H1 (cell line): Measurements from ENCODE around the gene PLPPR1. TPM values are rescaled to one million over a fixed set of nuclear protein-coding genes. Genes with fewer than 3 reads are reported as not detected.

Source experiments
- CTCF ChIA-PET: fragments of 300-600 bp; sonication (Branson Sonifier 250); formaldehyde crosslinking; loops from one replicate; lab custom pipeline; 2021; ENCODE audit not compliant: partially characterized antibody; lab: Charles Lee
- POLR2A ChIA-PET: fragments of 300-600 bp; sonication (Branson Sonifier 250); formaldehyde crosslinking; loops from one replicate; lab custom pipeline; 2021; ENCODE audit warnings: inconsistent platforms; ENCODE audit not compliant: partially characterized antibody; lab: Charles Lee
- DNase-seq, 2 experiments: peaks; one replicate each; pipeline versions ENCODE4 v3.0.0 to v3.0.0-alpha.2; 2010 to 2022; ENCODE audit warnings: low spot score in 2 of 2, low read depth in 1 of 2, mixed read lengths in 1 of 2
- FAIRE-seq: peaks from 2 replicates; lab custom pipeline; 2011; peaks lifted over from hg19 to GRCh38; lab: Jason Lieb, UNC
- H2AFZ ChIP-seq: 2 replicates; pipeline ENCODE4 v1.8.1; 2012; ENCODE audit warnings: low read length, inconsistent platforms
- H2AK5ac ChIP-seq: 2 replicates; pipeline ENCODE4 v1.6.1; 2013; ENCODE audit warnings: low read depth, low read length
- H2BK120ac ChIP-seq: replicated peaks from 2 replicates; pipeline ENCODE3; 2013; ENCODE audit warnings: low read depth, low read length, inconsistent platforms
- H2BK12ac ChIP-seq: 2 replicates; pipeline ENCODE4 v1.6.1; 2013; ENCODE audit warnings: low read depth, low read length
- H2BK15ac ChIP-seq: 2 replicates; pipeline ENCODE4 v1.6.1; 2013; ENCODE audit warnings: low read length
- H2BK20ac ChIP-seq: 2 replicates; pipeline ENCODE4 v1.6.1; 2013; ENCODE audit warnings: low read length
- H2BK5ac ChIP-seq: 2 replicates; pipeline ENCODE4 v1.6.1; 2013; ENCODE audit warnings: low read depth, low read length
- H3K14ac ChIP-seq: 2 replicates; pipeline ENCODE4 v1.6.1; 2013; ENCODE audit warnings: inconsistent platforms; ENCODE audit not compliant: insufficient read length
- H3K18ac ChIP-seq: 2 replicates; pipeline ENCODE4 v1.6.1; 2013; ENCODE audit warnings: low read length; ENCODE audit errors: extremely low read depth
- H3K23ac ChIP-seq: 2 replicates; pipeline ENCODE4 v1.6.1; 2013; ENCODE audit warnings: inconsistent platforms; ENCODE audit not compliant: insufficient read length
- H3K23me2 ChIP-seq: 2 replicates; pipeline ENCODE4 v1.6.1; 2013; ENCODE audit warnings: low read depth, low read length
- H3K27ac ChIP-seq: 2 replicates; pipeline ENCODE4 v1.6.1; 2011; ENCODE audit warnings: low read depth, low read length, inconsistent platforms
- H3K27me3 ChIP-seq, 4 experiments: replicated peaks in 1 of 4; 1 replicate in 1 of 4; 2 replicates in 3 of 4; pipeline versions ENCODE4 v1.6.1 to v1.8.1; 2011 to 2013; ENCODE audit warnings: low read length in 3 of 4, mild to moderate bottlenecking in 3 of 4, inconsistent platforms in 2 of 4, mixed read lengths in 2 of 4, moderate library complexity in 1 of 4; ENCODE audit not compliant: control insufficient read depth in 3 of 4, insufficient read depth in 3 of 4; ENCODE audit errors: extremely low read depth in 1 of 4
- H3K36me3 ChIP-seq, 4 experiments: 2 replicates each; pipeline versions ENCODE4 v1.6.1 to v1.8.1; 2011 to 2013; ENCODE audit warnings: mild to moderate bottlenecking in 4 of 4, low read length in 3 of 4, moderate library complexity in 2 of 4, control low read depth in 1 of 4, inconsistent platforms in 1 of 4; ENCODE audit not compliant: insufficient read depth in 4 of 4, control insufficient read depth in 2 of 4
- H3K4ac ChIP-seq: replicated peaks from 2 replicates; pipeline ENCODE3; 2013; ENCODE audit warnings: low read length, low read depth, mixed read lengths, inconsistent platforms; ENCODE audit not compliant: insufficient read length
- H3K4me1 ChIP-seq, 4 experiments: replicated peaks in 1 of 4; 1 replicate in 1 of 4; 2 replicates in 3 of 4; pipeline versions ENCODE4 v1.6.1 to v1.8.1; 2011 to 2013; ENCODE audit warnings: low read length in 3 of 4, inconsistent platforms in 2 of 4, mixed read lengths in 1 of 4; ENCODE audit not compliant: insufficient read depth in 4 of 4, control insufficient read depth in 3 of 4
- H3K4me2 ChIP-seq, 2 experiments: 2 replicates each; pipeline versions ENCODE4 v1.6.1 to v1.8.1; 2011 to 2013; ENCODE audit warnings: low read depth in 2 of 2, low read length in 2 of 2, control low read depth in 1 of 2, inconsistent platforms in 1 of 2, mild to moderate bottlenecking in 1 of 2; ENCODE audit not compliant: insufficient read depth in 1 of 2
- H3K4me3 ChIP-seq, 4 experiments: fragments of 200-600, 300-600 bp in 1 of 4; sonication (generic), shearing (Covaris generic), sonication (Bioruptor Twin) in 1 of 4; 2 replicates each; pipeline versions ENCODE4 v1.5.1 to v1.8.1; 2011 to 2016; ENCODE audit warnings: low read length in 4 of 4, low read depth in 3 of 4, control low read depth in 2 of 4, inconsistent platforms in 2 of 4, mild to moderate bottlenecking in 2 of 4, mixed read lengths in 1 of 4, moderate library complexity in 1 of 4; ENCODE audit not compliant: insufficient read depth in 2 of 4; ENCODE audit errors: extremely low read depth in 1 of 4
- H3K56ac ChIP-seq: replicated peaks from 2 replicates; pipeline ENCODE3; 2013; ENCODE audit warnings: low read depth, mild to moderate bottlenecking, mixed read lengths, low read length, inconsistent platforms; ENCODE audit not compliant: insufficient read length
- H3K79me1 ChIP-seq: 2 replicates; pipeline ENCODE4 v1.6.1; 2013; ENCODE audit warnings: low read depth, low read length, control low read depth
- H3K79me2 ChIP-seq, 2 experiments: 2 replicates each; pipeline versions ENCODE4 v1.6.1 to v1.8.1; 2012 to 2013; ENCODE audit warnings: low read length in 2 of 2, mild to moderate bottlenecking in 2 of 2, inconsistent platforms in 1 of 2; ENCODE audit not compliant: insufficient read depth in 2 of 2, control insufficient read depth in 1 of 2
- H3K9ac ChIP-seq, 4 experiments: replicated peaks in 1 of 4; 1 replicate in 1 of 4; 2 replicates in 3 of 4; pipeline versions ENCODE4 v1.6.1 to v1.8.1; 2011 to 2013; ENCODE audit warnings: low read depth in 3 of 4, low read length in 3 of 4, control low read depth in 2 of 4, mild to moderate bottlenecking in 2 of 4, moderate library complexity in 2 of 4, inconsistent platforms in 1 of 4; ENCODE audit errors: extremely low read depth in 1 of 4
- H3K9me3 ChIP-seq, 2 experiments: 2 replicates each; pipeline versions ENCODE4 v1.6.1 to v1.8.1; 2012 to 2013; ENCODE audit warnings: mild to moderate bottlenecking in 2 of 2, moderate library complexity in 2 of 2, control low read depth in 1 of 2, inconsistent platforms in 1 of 2, low read depth in 1 of 2, low read length in 1 of 2, mixed read lengths in 1 of 2; ENCODE audit not compliant: insufficient read depth in 2 of 2
- H4K20me1 ChIP-seq, 2 experiments: replicated peaks in 1 of 2; 2 replicates each; pipeline versions ENCODE3 to v1.8.1; 2011 to 2013; ENCODE audit warnings: inconsistent platforms in 2 of 2, low read length in 2 of 2, mild to moderate bottlenecking in 1 of 2; ENCODE audit not compliant: insufficient read depth in 2 of 2, control insufficient read depth in 1 of 2
- H4K5ac ChIP-seq: 2 replicates; pipeline ENCODE4 v1.6.1; 2013; ENCODE audit warnings: low read length, low read depth, mixed read lengths, inconsistent platforms; ENCODE audit not compliant: insufficient read length
- H4K8ac ChIP-seq: 2 replicates; pipeline ENCODE4 v1.8.0; 2013; ENCODE audit warnings: mild to moderate bottlenecking, moderate library complexity, low read length, inconsistent platforms; ENCODE audit not compliant: insufficient read depth; ENCODE audit errors: extremely low read depth
- H4K91ac ChIP-seq: replicated peaks from 2 replicates; pipeline ENCODE3; 2013; ENCODE audit warnings: low read length, mixed read lengths, inconsistent platforms; ENCODE audit not compliant: insufficient read length
- CREB1 ChIP-seq: IDR thresholded peaks from 2 replicates; pipeline ENCODE4 v1.6.1; 2012; ENCODE audit warnings: inconsistent platforms
- EGR1 ChIP-seq: IDR thresholded peaks from 2 replicates; pipeline ENCODE4 v1.6.1; 2011; ENCODE audit warnings: low read depth, low read length, borderline replicate concordance
- NRF1 ChIP-seq: IDR thresholded peaks from 2 replicates; pipeline ENCODE4 v1.6.1; 2011; ENCODE audit warnings: mild to moderate bottlenecking, low read depth, low read length, improper control_type of control experiment
- RBBP5 ChIP-seq: IDR thresholded peaks from 2 replicates; pipeline ENCODE4 v1.7.1; 2012; ENCODE audit warnings: low read depth, mild to moderate bottlenecking, inconsistent platforms, low read length, moderate library complexity, borderline replicate concordance
- SUZ12 ChIP-seq: fragments of 200-600 bp; sonication (generic); IDR thresholded peaks from 2 replicates; pipeline ENCODE4 v1.6.1; 2012; ENCODE audit warnings: mild to moderate bottlenecking, inconsistent platforms, low read length, moderate library complexity, mixed read lengths
- TAF7 ChIP-seq: optimal IDR thresholded peaks from 2 replicates; pipeline ENCODE3; 2011; ENCODE audit warnings: low read depth, mild to moderate bottlenecking, inconsistent platforms, low read length, moderate library complexity, borderline replicate concordance
- YY1 ChIP-seq: IDR thresholded peaks from 2 replicates; pipeline ENCODE4 v1.6.1; 2011; ENCODE audit warnings: low read depth, mild to moderate bottlenecking, low read length
- WGBS, 2 experiments: shearing (Covaris generic) in 1 of 2; methylation state at CpG; one replicate each; pipeline versions ENCODE4 v1.1.6 to v1.1.7; 2013 to 2015; ENCODE audit warnings: low lambda C conversion rate in 2 of 2, mixed read lengths in 2 of 2, inconsistent platforms in 1 of 2, low coverage in 1 of 2, missing lambda C conversion rate in 1 of 2; ENCODE audit not compliant: insufficient replicate concordance in 2 of 2, insufficient coverage in 1 of 2, insufficient read length in 1 of 2; ENCODE audit errors: extremely low coverage in 1 of 2, missing lambda C conversion rate in 1 of 2; 5-methylcytosine and 5-hydroxymethylcytosine counted together
- polyA plus RNA-seq, 7 experiments: library from polyadenylated mRNA; depleted of rRNA in 3 of 7; stranded (reverse) in 5 of 7; unstranded in 2 of 7; fragments of >200 nt in 5 of 7; fragments of 200-250 nt in 2 of 7; gene quantifications; 1 replicate in 5 of 7; 2 replicates in 1 of 7; 4 replicates in 1 of 7; pipeline versions ENCODE4 v1.2.1 to v1.2.3, GENCODE V29; 2011 to 2013; ENCODE audit warnings: missing spikeins in 2 of 7, mixed read lengths in 2 of 7
- total RNA-seq: library from RNA; stranded (reverse); fragmentation: NEBNext Ultra II Directional; extraction: Animal tissue kit (Norgen Biotek cat#: 25700); gene quantifications from 2 replicates; pipeline ENCODE4 v1.2.1, GENCODE V29; 2021
- TF ChIP-seq, protein P1 (sequence below): IDR thresholded peaks from 2 replicates; pipeline ENCODE4 v1.6.1; 2011; ENCODE audit warnings: low read depth, mild to moderate bottlenecking, low read length; ENCODE audit not compliant: insufficient read depth
- TF ChIP-seq, protein P2 (sequence below): IDR thresholded peaks from 2 replicates; pipeline ENCODE4 v1.6.1; 2011; ENCODE audit warnings: low read length, improper control_type of control experiment

The PLPPR1 gene
- total and polyA plus RNA-seq, 2 of the 8 experiments (the other 6 are each of a cell fraction or from before 2014, with no cell fraction given), result 1.4 to 1.8 TPM

DNA sequence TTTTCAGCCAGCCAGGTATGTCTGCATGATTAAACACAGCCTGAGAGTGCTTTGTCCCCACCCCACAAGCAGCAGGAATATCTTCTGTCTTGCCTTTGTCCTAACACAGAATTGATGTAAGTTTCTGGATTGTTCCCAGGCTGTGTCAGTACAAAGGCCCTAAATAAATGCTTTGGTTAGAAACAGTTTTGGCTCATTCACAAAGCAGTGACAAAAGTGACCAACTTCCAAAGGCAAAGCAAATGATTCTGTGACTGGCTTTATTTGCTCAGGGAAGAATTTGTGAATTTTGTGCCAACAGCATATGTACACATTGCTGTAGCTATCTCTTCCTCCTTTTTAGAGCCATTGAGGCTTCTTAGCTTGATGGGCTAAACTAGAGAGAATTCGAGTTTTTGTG is 133.7 kb downstream of the PLPPR1 start:
- Histone ChIP-seq H3K23ac (no peak overlapping the region), H3K79me1 (no peaks in the 10 kb centered on the region), H3K4me1 (peaks cover 0 to 6% (median 3%) of the 10 kb centered on the region in 4 experiments; a peak in 4 of 7 replicates), H3K56ac (no peak overlapping the region), H3K9me3 (no peaks in the 10 kb centered on the region), H2BK20ac (no peak overlapping the region), H2BK12ac (no peak overlapping the region), H3K4me3 (no peak overlapping the region), H3K23me2 (no peaks in the 10 kb centered on the region; the same call in 1 of the 2 replicates), H3K27me3 (no peaks in the 10 kb centered on the region), H2BK15ac (no peak overlapping the region), H4K5ac (no peak overlapping the region), H2BK120ac (no peak overlapping the region), H4K91ac (no peak overlapping the region), H3K4me2 (no peak overlapping the region), H3K14ac (no peak overlapping the region), H4K8ac (no peak overlapping the region), H3K27ac (no peak overlapping the region), H3K18ac (no peak overlapping the region), H2BK5ac (no peak overlapping the region), H3K9ac (no peak overlapping the region), H2AK5ac (no peak overlapping the region), H4K20me1 (no peaks in the 10 kb centered on the region), H2AFZ (0 out of 2 replicates have a peak overlapping the region, but pooled peaks have one; percentile 11), H3K36me3 (no peaks in the 10 kb centered on the region), H3K4ac (no peak overlapping the region), H3K79me2 (no peaks in the 10 kb centered on the region)
- POLR2A ChIA-PET, result no interaction called here
- DNase-seq, result no peak
- no peak for TF ChIP-seq RBBP5
- TF ChIP-seq EGR1, result no peak
- TF ChIP-seq NRF1, result no peak
- TF ChIP-seq YY1, result no peak
- TF ChIP-seq, protein P1, sequence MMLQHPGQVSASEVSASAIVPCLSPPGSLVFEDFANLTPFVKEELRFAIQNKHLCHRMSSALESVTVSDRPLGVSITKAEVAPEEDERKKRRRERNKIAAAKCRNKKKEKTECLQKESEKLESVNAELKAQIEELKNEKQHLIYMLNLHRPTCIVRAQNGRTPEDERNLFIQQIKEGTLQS, result no peak
- no peak for TF ChIP-seq CREB1
- TF ChIP-seq, protein P2, sequence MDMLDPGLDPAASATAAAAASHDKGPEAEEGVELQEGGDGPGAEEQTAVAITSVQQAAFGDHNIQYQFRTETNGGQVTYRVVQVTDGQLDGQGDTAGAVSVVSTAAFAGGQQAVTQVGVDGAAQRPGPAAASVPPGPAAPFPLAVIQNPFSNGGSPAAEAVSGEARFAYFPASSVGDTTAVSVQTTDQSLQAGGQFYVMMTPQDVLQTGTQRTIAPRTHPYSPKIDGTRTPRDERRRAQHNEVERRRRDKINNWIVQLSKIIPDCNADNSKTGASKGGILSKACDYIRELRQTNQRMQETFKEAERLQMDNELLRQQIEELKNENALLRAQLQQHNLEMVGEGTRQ, result no peak
- TF ChIP-seq TAF7, result no peak
- TF ChIP-seq SUZ12, result 0 out of 2 replicates have a peak, but pooled peaks have one; percentile 25
- WGBS, 2 experiments, result 73% methylated on average over 1 of the region's 1 CpG; no CpG with 5 or more reads in 1 of the 2 experiments
- FAIRE-seq, result no peak
- CTCF ChIA-PET, result interaction anchor here (0.9 to 1.5 kb wide), 2 partner anchors 23 to 43 kb away, joined by 3 read pairs; no protein-coding TSS in a partner anchor
